GM23338 (cell line): ENCODE measurements around the gene RNF212B.

ENCODE experiments used
- EZH2 ChIP-seq: fragments of 200-600 bp; sonication (generic); IDR thresholded peaks from one replicate; pipeline ENCODE4 v1.8.0; 2017; ENCODE audit warnings: antibody characterized with exemption, mild to moderate bottlenecking, low read depth; ENCODE audit not compliant: unreplicated experiment
- EZH2phosphoT487 ChIP-seq: fragments of 200-600 bp; sonication (generic); IDR thresholded peaks from one replicate; pipeline ENCODE4 v1.8.1; 2018; ENCODE audit warnings: antibody characterized with exemption; ENCODE audit not compliant: unreplicated experiment
- POLR2AphosphoS5 ChIP-seq: IDR thresholded peaks from 2 replicates; pipeline ENCODE4 v1.6.1; 2016; ENCODE audit warnings: antibody characterized with exemption, low read depth
- REST ChIP-seq: IDR thresholded peaks from one replicate; pipeline ENCODE4 v1.6.1; 2018; ENCODE audit warnings: antibody characterized with exemption; ENCODE audit not compliant: unreplicated experiment
- STAT1 ChIP-seq: IDR thresholded peaks from one replicate; pipeline ENCODE4 v1.6.1; 2016; ENCODE audit warnings: antibody characterized with exemption; ENCODE audit not compliant: unreplicated experiment
- TF ChIP-seq, protein P1 (sequence below), 2 experiments: fragments of 200-600 bp in 1 of 2; sonication (generic) in 1 of 2; conservative IDR thresholded peaks; 2 replicates each; pipeline versions ENCODE4 v1.5.1 to v1.6.1; 2016 to 2017; ENCODE audit warnings: antibody characterized with exemption in 2 of 2, low read depth in 2 of 2, mild to moderate bottlenecking in 2 of 2, moderate library complexity in 1 of 2

GRCh38 chr14:23227566-23227965, 10.2 kb upstream of the RNF212B start:
- no peak for TF ChIP-seq POLR2AphosphoS5
- no peak for TF ChIP-seq EZH2phosphoT487
- TF ChIP-seq, protein P1, sequence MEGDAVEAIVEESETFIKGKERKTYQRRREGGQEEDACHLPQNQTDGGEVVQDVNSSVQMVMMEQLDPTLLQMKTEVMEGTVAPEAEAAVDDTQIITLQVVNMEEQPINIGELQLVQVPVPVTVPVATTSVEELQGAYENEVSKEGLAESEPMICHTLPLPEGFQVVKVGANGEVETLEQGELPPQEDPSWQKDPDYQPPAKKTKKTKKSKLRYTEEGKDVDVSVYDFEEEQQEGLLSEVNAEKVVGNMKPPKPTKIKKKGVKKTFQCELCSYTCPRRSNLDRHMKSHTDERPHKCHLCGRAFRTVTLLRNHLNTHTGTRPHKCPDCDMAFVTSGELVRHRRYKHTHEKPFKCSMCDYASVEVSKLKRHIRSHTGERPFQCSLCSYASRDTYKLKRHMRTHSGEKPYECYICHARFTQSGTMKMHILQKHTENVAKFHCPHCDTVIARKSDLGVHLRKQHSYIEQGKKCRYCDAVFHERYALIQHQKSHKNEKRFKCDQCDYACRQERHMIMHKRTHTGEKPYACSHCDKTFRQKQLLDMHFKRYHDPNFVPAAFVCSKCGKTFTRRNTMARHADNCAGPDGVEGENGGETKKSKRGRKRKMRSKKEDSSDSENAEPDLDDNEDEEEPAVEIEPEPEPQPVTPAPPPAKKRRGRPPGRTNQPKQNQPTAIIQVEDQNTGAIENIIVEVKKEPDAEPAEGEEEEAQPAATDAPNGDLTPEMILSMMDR (conservative IDR thresholded peaks at IDR 0.05; ENCODE audit: low read depth in 2 of 2), result no peak
- TF ChIP-seq EZH2, result no peak
- TF ChIP-seq REST, result no peak
- TF ChIP-seq STAT1, result no peak
